NCI-H2196 treated with DMSO at 0.1 percent for 48 hours (cell line): Measurements from ENCODE around the gene KIF26A.
"Not testable (repeated sequence)": the region's sequence is repeated elsewhere in the genome, so short reads cannot be mapped to it uniquely, and the experiment has no call there.

Experiments
- DNase-seq: peaks from one replicate; lab custom pipeline; 2025; ENCODE audit not compliant: unreplicated experiment; lab: John Stamatoyannopoulos, UW

KIF26A gene

DNA sequence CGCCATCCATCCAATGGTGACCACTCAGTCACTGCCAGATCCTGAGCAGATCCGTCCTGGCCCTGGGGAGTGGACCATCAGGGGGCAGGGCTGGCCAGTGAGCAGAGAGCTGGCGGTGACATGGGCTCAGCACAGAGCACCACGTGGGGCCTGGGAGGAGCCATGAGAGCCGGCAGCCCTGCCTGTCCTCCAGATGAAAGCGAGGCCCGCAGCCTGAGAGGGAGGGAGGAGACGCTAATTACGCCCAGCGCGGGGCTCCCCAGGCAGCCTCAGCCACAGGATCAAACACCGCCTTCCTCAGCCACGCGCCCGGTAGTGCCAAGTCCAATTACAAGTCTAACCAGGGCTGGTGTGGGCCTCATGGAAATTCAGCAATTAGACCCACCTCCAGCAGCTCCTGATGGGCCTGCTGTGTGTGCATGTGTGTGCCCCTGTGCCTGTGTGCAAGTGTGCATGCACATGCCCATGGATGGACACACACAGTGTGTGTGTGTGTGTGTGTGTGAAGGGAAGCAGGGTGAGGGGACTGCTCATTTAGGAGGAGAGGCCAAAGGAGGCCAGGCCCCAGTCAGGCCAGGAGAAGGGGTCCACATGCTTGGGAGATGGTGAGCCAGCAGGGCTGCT lies 68.0 kb downstream of the KIF26A start:
- DNase-seq, result no peak

DNA sequence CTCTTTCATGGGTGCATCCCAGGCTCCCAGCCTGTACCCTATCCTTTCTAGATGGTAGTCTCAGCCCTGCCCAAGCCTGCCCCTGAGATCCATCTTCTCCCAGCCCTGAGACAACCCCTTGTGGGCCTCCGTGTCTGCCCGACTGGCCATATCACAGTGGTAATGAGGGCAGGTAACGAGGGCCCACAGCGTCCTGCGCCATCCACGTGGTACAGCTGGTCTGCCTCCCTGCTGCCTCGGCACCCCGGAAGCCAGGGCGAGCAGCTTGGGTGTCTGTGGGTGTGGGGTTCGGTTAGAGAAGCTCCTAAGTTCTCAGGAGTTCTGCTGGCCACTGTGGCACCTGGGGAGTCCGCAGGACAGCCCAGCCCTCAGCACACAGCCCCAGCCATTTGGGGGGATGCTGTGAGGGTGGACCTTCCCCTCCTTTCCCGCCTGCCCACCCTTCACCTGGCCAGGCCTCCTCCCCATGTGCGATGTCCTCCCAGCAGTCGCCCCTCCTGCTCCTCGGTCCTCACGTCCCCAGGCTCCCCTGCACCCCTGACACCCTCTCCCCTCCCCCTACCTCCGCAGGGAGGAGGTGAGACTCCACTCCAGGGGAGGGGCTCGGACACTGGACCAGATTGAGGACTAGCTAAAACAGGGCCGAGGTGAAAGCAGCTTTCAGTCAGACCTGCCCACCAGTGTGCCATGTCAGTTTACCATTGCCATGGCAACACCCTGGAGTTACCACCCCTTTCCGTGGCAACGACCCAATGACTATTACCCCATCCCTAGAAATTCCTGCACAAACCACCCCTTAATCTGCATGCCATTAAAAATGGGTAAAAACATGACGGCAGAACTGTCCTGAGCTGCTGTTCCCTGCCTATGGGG lies 69.0 kb downstream of the KIF26A start:
- DNase-seq, result no peak

DNA sequence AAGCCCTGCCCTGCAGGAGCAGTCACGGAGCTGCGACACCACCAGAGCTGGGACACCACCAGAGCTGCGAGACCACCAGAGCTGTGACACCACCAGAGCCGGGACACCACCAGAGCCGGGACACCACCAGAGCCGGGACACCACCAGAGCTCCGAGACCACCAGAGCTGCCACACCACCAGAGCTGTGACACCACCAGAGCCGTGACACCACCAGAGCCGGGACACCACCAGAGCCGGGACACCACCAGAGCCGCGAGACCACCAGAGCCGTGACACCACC lies 69.6 kb downstream of the KIF26A start:
- not testable (repeated sequence) for DNase-seq

DNA sequence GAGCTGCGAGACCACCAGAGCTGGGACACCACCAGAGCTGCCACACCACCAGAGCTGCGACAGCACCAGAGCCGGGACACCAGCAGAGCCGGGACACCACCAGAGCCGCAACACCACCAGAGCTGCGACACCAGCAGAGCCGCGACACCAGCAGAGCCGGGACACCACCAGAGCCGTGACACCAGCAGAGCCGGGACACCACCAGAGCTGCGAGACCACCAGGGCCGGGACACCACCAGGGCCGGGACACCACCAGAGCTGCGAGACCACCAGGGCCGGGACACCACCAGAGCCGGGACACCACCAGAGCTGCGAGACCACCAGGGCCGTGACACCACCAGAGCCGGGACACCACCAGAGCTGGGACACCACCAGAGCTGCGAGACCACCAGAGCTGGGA lies 69.9 kb downstream of the KIF26A start:
- DNase-seq, result not testable (repeated sequence)

DNA sequence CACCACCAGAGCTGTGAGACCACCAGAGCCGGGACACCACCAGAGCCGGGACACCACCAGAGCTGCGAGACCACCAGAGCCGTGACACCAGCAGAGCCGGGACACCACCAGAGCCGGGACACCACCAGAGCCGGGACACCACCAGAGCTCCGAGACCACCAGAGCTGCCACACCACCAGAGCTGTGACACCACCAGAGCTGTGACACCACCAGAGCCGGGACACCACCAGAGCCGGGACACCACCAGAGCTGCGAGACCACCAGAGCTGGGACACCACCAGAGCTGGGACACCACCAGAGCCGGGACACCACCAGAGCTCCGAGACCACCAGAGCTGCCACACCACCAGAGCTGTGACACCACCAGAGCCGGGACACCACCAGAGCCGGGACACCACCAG lies 70.7 kb downstream of the KIF26A start:
- DNase-seq, result not testable (repeated sequence)

DNA sequence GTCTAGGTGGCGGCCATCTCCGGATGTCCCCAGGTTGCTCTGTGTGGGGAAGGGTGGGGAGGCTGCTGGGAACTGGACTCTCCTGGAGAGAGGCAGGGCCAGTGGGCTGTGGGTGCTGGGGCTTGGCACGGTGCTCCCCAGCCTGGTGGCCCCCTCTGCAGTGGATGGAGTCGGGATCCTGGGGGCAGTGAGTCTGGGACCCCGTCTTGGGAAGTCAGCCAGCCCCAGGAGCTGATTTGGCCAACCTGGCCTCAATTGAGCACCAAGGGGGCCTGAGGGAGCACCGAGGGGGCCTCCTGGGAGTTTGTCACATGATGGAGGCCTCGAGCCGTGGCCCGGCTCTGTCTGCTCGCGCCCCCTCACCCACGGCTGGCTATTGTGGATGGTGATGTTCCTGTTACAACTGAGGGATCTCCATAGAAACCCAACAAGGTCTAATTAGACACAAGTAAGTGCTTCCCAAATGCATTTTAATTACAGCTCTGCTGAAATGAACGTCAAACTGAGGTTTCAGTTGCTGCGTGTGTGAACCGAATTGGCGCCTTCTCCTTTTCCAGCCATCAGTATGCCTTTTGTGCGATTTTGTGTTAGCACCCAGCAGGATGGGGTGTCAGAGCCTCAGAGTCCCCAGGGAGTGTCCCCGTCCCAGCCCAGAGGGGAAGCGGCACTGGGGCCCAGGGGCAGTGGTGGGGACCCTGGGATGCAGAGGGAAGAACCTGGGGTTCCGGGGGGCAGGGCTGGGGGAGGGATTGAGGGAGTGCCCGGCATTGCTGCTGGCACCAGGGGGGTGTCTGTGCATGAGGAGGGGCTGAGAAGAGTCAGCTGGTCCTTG lies 71.8 kb downstream of the KIF26A start:
- DNase-seq, result no peak

DNA sequence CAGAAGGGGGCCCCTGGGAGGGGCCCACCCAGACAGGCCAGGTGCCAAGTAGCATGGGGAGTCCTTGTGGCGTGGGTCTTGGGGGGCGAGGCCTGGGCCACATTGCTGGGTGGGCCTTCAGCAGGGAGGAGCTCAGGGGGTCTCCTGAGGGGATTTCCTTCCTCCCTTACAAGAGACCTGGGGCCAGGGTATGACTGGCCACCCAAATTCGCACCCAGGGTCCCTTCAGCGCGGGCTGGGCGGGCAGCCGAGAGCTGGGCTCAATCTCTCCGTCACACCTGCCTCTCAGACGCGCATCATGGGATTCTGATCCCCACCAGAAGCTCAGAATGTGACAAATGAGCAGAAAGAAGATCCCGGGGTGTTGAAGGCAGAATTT lies 72.4 kb downstream of the KIF26A start:
- no peak for DNase-seq

DNA sequence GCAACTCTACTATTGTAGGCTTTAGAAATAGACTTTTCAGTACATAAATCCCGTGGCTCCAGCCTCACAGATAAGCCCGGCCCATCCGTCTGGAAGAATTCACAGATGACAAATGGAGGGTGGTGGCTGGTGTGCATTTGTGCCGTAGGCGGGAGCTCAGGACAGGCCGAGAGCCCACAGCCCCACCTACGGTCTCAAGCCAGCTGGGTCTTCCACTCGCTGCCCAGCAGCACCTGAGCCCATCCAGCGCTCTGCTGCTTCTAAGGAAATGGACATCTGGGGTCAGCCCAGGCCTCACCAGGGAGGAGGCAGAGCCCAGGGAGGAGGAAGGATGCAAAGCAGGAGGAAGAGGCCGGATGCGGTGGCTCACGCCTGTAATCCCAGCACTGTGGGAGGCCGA lies 72.8 kb downstream of the KIF26A start:
- no peak for DNase-seq

DNA sequence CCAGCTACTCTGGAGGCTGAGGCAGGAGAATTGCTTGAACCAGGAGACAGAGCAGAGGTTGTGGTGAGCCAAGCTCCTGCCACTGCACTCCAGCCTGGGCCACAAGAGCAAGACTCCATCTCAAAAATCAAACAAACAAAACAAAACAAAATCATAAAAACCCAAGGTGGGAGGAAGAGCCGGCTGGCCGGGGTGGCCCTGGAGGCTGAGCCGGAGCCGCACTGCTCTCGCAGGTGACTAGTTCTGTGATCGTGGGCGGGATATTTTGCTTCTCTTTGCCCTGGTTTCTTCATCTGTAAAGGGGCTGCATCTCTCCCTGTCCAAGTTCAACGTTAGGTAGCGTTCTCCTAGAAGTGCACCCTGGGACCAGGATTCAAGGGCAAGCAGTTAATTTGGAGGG lies 73.4 kb downstream of the KIF26A start:
- no peak for DNase-seq

DNA sequence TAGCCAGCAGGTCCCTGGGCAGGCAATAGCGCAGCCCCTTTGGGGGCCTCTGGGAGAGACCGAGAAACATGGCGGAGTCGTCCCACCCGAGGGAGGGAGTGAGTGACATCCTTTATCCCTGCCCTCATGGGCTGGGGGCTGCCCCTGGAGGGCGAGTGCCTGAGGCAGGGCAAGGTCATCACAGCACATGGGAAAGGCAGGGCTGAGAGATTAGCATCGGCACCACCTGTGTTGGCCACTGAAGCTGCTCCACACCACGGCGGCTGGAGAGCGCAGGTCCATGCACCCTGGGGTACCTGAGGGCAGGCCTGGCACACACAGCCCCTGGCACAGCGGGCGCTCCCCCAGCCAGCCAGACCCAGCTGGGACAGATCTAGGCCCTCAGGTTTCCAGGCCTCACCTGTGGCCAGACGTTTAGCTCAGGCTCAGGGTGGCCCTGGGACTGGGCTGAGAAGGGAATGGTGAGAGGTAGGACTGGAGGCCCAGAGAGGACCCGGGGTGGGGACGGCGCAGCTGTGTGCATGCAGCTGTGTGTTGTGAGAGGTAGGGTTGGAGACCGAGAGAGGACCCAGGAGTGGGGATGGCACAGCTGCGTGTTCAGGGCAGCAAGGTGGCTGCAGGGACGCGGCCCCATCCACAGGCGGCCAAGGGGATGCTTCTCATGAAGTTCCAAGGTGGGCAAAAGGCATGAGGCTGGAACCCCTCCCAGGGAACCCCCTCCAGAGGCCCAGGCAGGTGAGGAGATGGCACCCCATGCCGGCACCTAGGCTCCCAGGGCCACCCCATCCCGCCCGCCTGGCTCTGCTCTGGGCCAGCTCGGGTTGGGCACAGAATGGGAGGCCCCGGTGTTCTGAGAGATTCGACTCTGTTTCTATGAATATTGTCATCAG lies 74.1 kb downstream of the KIF26A start:
- no peak for DNase-seq

DNA sequence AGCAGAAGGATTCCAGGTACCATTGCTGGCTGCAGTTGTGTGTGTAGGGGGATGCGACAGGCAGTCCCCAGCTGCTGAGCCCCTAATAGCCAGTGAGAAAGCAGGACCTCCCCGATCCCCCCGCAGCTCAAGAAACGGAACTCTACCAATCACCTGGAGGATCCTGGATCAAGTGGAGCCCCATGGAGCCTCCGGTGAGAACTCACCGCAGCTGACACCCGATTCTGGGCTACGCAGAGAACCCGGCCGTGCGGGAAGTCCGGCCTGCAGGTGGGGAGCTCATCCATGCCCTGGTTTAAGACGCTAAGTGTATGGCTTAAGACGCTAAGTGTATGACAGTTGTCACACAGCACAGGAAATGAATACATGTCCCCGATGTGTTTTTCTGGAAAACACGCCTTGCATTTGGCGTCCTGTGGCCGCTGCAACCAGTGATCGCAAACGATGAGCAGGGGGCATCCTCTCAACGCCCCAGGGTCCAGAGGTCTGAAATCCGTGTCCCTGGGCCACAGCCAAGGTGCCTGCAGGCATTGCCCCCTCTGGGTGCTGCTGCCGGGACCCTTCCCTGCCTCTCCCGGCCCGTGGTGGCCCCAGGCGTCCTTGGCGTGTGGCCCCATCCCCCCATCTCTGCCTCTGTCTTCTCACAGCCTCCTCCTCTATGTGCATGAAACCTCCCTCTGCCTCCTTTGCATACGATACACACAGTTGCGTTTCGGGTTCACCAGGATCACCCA lies 75.1 kb downstream of the KIF26A start:
- no peak for DNase-seq

DNA sequence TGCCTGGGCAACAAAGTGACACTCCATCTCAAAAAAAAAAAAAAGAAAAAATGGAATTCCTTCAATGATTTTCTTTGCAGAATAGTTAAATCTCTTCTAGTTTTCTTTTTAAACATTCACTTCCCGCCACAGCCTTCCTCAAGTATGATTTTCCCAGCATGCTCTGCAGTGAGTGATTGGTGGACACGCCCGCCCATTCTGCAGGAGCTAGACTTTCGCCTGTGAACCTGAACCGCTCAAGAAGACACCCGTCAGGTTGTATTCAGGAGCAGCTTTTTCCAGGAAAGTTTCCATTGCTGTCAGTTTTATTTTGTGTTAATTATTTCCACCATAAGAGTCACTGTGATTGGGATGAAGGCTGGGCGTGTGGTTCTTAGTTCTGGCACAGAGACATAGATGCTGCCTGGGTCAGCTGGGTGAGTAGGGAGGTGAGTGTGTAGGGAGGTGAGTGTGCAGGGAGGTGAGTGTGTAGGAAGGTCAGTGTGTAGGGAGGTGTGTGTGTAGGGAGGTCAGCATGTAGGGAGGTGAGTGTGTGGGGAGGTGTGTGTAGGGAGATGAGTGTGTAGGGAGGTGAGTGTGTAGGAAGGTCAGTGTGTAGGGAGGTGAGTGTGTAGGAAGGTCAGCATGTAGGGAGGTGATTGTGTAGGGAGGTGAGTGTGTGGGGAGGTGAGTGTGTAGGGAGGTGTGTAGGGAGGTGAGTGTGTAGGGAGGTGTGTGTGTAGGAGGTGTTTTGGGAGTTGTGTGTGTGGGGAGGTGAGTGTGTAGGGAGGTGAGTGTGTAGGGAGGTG lies 76.2 kb downstream of the KIF26A start:
- DNase-seq, result no peak

DNA sequence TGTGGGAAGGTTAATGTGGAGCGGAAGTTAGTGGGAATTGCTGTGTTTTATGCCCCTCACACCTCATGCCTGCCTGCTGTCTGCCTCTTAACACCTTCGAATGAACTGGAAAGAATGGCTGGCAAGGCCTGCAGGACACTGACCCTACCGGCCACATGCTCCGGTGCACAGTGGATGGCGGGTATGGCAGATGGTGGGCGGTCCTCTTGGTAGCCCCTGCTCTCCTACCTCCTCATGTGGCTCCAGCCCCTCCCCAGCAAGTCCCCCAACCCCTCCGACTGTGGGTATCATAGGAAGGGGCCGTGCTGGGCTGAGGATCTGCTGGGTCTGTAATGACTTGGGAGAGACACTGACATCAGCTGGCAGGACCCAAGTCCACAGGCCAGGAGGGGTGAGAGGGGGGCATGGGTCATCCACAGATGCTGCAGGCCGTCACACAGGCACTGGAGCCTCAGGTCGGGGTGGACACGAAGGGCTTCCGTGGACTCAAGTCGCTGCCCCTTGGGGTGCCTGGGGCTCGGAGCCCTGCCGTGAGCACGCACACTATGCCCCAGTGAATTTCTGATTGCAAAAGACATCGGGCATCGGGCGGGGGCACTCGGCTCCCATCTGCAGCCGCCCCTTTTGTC lies 77.4 kb downstream of the KIF26A start:
- no peak for DNase-seq

DNA sequence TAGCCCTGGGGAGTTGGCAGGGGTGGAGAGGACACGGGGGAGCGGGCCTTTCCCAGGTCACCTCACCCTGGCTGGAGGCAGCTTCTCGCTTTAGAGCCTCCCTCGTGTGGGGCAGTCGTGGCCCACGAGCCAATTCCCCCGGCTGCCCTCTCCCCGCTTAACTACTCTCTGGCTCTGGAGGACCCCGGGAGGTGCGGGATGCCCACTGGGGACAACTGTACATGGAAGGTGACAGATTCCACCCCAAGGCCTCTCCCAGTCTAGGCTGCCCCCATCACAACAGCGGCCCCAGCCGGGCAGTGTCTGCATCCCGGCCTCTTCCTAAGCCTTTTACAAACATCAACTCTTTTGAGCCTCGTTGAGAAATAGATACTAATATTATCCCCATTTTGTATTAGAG lies 78.1 kb downstream of the KIF26A start:
- no peak for DNase-seq

DNA sequence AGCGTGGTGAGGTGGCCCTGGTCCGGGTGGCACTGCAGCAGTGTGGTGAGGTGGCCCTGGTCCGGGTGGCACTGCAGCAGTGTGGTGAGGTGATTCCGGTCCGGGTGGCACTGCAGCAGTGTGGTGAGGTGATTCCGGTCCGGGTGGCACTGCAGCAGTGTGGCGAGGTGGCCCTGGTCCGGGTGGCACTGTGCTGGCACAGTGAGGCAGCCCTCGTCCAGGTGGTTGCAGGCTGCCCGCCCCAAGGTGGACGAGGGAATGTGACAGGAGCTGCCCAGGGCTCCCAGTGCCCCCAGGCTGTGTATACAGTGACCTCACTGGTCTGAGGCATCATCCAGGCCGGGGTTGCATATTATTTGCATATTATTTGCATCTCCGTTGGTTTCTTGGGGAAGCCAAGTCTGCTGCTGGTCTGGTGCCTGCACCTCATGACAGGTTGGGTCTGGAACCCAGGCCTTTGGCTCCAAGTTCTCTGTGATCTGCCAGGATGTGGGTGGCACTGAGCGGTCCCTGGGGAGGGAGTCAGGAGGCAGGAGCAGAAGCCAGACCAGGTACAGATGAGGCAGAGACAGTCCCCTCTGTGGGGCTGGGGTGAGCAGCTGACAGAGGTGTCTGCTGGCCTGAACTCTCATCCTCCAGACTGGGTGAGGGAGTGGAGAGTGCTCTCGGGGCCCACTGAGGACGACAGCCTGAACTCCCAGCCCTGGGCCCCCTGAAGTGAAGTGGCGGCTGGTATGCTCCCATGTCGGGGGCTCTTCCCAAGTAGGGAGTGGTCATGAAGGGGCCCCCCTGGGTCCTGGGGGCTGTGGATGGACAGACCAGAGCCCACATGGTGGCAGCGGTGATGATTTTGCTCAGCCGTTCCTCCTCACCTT lies 79.3 kb downstream of the KIF26A start:
- no peak for DNase-seq

DNA sequence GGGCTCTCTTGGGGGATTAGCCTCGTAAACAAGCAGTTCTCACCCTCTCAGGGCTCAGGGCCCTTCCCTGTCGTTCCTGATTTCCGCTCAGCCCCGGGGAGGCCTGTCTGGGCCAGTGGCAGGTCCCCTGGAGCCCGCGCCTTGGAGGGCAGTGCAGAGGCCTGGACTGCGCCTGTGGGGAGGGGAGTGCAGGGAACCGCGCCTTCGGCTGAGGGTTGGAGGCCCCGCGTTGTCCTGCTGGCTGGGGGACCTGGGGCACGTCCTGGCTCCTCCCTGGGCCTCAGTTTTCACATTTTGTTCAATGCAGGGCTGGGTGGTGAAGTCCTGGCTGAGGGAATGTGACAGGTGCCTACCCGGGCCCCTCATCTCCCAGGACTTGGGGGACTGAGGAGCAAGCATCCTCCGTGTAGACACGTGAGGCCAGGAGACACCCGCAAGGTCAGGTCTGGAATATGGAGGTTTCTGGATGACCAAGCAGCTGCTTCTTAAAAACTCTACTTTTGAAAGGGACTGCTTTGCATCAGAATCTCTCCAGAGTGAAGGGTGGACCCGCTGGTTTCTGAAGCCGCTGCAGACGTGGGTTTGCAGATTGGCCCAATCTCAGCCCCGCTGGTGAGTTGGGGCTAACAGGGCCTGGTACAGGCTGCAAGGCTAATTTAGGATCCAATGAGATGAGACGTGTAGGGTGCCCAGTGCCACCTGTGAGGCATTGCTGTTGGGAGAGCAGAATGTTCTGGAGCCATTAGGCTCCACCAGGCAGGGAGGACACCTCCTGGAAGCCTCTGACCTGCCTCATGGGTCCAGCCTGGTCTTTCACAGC lies 80.2 kb downstream of the KIF26A start:
- no peak for DNase-seq

DNA sequence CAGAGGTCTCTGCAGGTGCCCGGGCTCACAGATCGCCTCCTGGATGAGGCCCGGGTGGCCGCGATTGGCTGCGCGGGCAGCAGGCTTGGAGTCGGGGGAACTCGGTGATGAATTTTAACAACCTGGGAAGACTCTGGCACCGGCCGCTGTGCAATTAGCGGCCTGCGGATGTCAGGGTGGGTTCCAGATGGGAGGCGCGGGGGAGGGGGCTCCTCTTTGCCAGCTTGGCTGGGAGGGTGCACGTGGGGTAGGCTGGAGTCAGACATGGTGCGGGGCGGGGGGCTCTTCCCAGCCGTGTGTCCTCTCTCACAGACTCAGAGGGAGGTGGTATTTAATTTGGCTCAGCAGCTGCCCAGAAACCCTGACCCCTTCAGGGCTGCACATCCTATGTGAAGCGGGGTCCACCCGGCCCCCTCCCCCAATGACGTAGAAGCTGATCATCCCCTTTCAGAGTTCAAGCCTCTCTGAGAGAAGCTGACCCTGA lies 81.4 kb downstream of the KIF26A start:
- DNase-seq, result no peak
